Endodermal cell (in vitro differentiated cells): ENCODE results near the gene C3orf52. TPM values are rescaled to one million over a fixed set of nuclear protein-coding genes. Genes with fewer than 3 reads are reported as not detected.

ENCODE experiments used
- DNase-seq: peaks from one replicate; pipeline ENCODE4 v3.0.0-alpha.2; 2017
- H3K27ac ChIP-seq: 2 replicates; pipeline ENCODE4 v1.5.1; 2013; ENCODE audit warnings: mild to moderate bottlenecking, low read depth, low read length, moderate library complexity
- H3K27me3 ChIP-seq: 2 replicates; pipeline ENCODE4 v1.6.1; 2013; ENCODE audit warnings: mild to moderate bottlenecking, low read length, moderate library complexity; ENCODE audit not compliant: insufficient read depth, control insufficient read depth, poor library complexity, severe bottlenecking
- H3K36me3 ChIP-seq: 2 replicates; pipeline ENCODE4 v1.7.0; 2013; ENCODE audit warnings: mild to moderate bottlenecking, low read length, moderate library complexity; ENCODE audit not compliant: control insufficient read depth, insufficient read depth
- H3K4me1 ChIP-seq: one replicate; pipeline ENCODE4 v1.7.0; 2013; ENCODE audit warnings: low read length; ENCODE audit not compliant: control insufficient read depth, insufficient read depth
- H3K4me3 ChIP-seq: 2 replicates; pipeline ENCODE4 v1.5.1; 2013; ENCODE audit warnings: mild to moderate bottlenecking, low read length, moderate library complexity
- H3K9ac ChIP-seq: 2 replicates; pipeline ENCODE4 v1.6.1; 2013; ENCODE audit warnings: mild to moderate bottlenecking, low read length, moderate library complexity; ENCODE audit not compliant: poor library complexity, severe bottlenecking; ENCODE audit errors: extremely low read depth
- H3K9me3 ChIP-seq: 2 replicates; pipeline ENCODE4 v1.6.1; 2013; ENCODE audit warnings: mild to moderate bottlenecking, low read length, moderate library complexity; ENCODE audit not compliant: control insufficient read depth
- H3K27ac Mint-ChIP-seq: 2 replicates; pipeline ENCODE4 v1.8.0; 2020; ENCODE audit warnings: mixed read lengths
- H3K27me3 Mint-ChIP-seq: 2 replicates; pipeline ENCODE4 v1.8.0; 2021; ENCODE audit warnings: mild to moderate bottlenecking, mixed read lengths; ENCODE audit not compliant: insufficient read depth
- H3K36me3 Mint-ChIP-seq: 2 replicates; pipeline ENCODE4 v1.8.0; 2020; ENCODE audit warnings: low read depth, mixed read lengths
- H3K4me1 Mint-ChIP-seq: 2 replicates; pipeline ENCODE4 v1.8.0; 2020; ENCODE audit warnings: mixed read lengths
- H3K4me3 Mint-ChIP-seq: 2 replicates; pipeline ENCODE4 v1.8.0; 2020; ENCODE audit warnings: mild to moderate bottlenecking, moderate library complexity, mixed read lengths
- H3K9me3 Mint-ChIP-seq: 2 replicates; pipeline ENCODE4 v1.8.0; 2020; ENCODE audit warnings: mild to moderate bottlenecking, mixed read lengths
- WGBS, 2 experiments: methylation state at CpG; one replicate each; pipeline versions ENCODE4 v1.1.5 to v1.1.7; 2013; ENCODE audit warnings: missing lambda C conversion rate in 2 of 2, mixed read lengths in 1 of 2; ENCODE audit not compliant: insufficient coverage in 1 of 2, insufficient read length in 1 of 2; 5-methylcytosine and 5-hydroxymethylcytosine counted together
- total RNA-seq, 2 donors: library from RNA; stranded (reverse); fragmentation: NEBNext Ultra II Directional in 1 of 2; extraction: Animal tissue kit (Norgen Biotek cat#: 25700) in 1 of 2; gene quantifications; 2 replicates in 1 of 2; 3 replicates in 1 of 2; pipeline ENCODE4 v1.2.1, GENCODE V29; 2021
- TF ChIP-seq, protein P1 (sequence below): fragments of 200-600 bp; sonication (generic); conservative IDR thresholded peaks from 2 replicates; pipeline ENCODE4 v1.5.0; 2021; ENCODE audit warnings: antibody characterized with exemption, mild to moderate bottlenecking

The C3orf52 gene
- total RNA-seq, 2 donors from 2014 or later: 5.2 to 6.7 TPM

DNA sequence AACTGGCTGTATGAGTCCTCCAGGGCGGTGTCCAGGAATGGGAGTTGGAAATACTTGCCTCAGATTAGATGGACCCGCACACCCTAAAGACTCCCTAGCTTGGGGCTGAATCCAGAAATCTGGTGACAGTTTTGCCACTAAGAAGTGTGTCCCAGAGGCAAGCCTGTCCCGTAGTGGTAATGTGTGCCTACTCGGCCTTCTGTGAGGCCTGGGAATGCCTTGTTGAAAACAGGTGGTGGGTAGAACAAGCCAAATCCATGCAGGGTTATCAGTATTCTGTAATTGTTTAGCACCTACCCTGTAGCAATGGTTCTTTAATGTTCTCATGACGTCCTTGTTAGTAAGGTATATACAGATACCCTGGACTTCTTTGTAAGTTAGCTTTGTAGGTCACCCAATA lies 1.6 kb downstream of the C3orf52 start:
- TF ChIP-seq, protein P1, sequence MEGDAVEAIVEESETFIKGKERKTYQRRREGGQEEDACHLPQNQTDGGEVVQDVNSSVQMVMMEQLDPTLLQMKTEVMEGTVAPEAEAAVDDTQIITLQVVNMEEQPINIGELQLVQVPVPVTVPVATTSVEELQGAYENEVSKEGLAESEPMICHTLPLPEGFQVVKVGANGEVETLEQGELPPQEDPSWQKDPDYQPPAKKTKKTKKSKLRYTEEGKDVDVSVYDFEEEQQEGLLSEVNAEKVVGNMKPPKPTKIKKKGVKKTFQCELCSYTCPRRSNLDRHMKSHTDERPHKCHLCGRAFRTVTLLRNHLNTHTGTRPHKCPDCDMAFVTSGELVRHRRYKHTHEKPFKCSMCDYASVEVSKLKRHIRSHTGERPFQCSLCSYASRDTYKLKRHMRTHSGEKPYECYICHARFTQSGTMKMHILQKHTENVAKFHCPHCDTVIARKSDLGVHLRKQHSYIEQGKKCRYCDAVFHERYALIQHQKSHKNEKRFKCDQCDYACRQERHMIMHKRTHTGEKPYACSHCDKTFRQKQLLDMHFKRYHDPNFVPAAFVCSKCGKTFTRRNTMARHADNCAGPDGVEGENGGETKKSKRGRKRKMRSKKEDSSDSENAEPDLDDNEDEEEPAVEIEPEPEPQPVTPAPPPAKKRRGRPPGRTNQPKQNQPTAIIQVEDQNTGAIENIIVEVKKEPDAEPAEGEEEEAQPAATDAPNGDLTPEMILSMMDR: no peak
- Histone ChIP-seq H3K36me3 (no peaks in the 10 kb centered on the region), H3K27me3 (no peaks in the 10 kb centered on the region), H3K4me1 (peaks cover 7% of the 10 kb centered on the region), H3K9me3 (no peaks in the 10 kb centered on the region), H3K27ac (no peak overlapping the region), H3K4me3 (peak overlapping the region; percentile 86), H3K9ac (no peak overlapping the region)
- Mint-ChIP-seq H3K27ac (no peak overlapping the region), H3K4me3 (peak overlapping the region; percentile 72), H3K27me3 (peaks cover 25% of the 10 kb centered on the region), H3K9me3 (no peaks in the 10 kb centered on the region), H3K36me3 (no peaks in the 10 kb centered on the region), H3K4me1 (peaks cover 42% of the 10 kb centered on the region)
- 79 to 87% methylated on average over 5 of the region's 5 CpGs for WGBS, 2 experiments
- no peak for DNase-seq

DNA sequence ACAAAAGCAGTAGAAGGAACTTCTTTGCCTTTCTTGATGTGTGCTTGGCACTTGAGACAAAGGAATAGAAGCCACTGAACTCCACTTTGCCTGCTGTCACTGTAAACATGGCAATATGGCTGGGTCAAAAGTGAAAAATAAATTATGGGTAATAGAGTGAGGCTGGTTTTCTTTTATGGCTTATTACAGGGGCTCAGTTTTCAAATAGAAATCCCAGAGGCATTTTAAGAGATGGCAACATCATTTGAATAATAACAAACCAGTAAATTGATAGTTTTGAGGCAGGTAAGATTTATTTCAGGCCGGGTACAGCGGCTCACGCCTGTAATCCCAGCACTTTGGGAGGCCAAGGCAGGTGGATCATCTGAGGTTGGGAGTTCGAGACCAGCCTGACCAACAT lies 2.8 kb downstream of the C3orf52 start:
- Mint-ChIP-seq H3K27ac (no peak overlapping the region), H3K9me3 (no peaks in the 10 kb centered on the region), H3K4me1 (peaks cover 49% of the 10 kb centered on the region), H3K36me3 (no peaks in the 10 kb centered on the region), H3K4me3 (no peak overlapping the region), H3K27me3 (peaks cover 24% of the 10 kb centered on the region)
- Histone ChIP-seq H3K27ac (no peak overlapping the region), H3K9ac (no peak overlapping the region), H3K36me3 (no peaks in the 10 kb centered on the region), H3K4me1 (peaks cover 3% of the 10 kb centered on the region), H3K9me3 (no peaks in the 10 kb centered on the region), H3K27me3 (no peaks in the 10 kb centered on the region), H3K4me3 (no peak overlapping the region)
- TF ChIP-seq, protein P1: no peak
- DNase-seq: no peak
- WGBS, 2 experiments: 73 to 90% methylated on average over 2 to 4 of the region's 4 CpGs

DNA sequence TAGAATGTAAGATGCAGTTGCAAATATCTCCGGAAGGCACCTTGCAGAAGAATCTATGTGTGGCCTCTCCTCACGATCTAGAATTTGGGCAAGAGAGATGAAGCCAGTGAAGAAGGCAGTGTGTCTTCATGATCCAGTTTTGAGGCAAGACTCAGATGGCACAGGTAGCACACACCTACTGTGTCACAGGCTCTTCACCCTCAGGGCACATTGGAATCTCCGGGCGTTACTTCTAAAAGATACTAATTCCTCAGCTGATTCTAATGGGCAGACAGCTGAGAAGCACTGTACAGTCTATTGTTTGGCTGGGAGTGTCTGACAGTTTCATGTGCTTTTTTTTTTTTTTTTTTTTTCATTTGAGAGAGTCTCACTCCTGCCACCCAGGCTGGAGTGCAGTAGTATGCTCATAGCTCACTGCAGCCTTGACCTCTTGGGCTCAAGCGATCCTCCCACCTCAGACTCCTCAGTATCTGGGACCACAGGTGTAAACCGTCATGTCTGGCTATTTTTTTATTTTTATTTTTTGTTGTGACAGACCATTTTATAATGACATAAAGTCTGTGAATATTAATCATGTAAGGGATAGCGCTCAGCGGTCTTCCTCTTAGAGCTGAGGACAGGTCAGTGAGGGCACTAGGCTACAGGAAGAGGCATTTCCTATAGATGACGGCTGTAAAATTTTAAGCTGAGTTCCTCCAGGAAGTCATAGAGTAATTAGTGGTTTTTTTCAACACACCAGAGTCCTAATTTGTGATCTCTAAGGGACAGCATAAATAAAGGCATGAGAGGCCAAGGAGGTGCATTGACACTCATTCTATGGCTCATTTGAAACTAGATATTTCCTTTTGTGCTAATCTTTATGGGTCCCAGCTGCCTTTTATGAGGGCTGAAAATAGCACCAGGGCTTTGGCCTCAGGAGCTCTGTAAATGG lies 4.0 kb downstream of the C3orf52 start:
- Histone ChIP-seq H3K4me3 (no peak overlapping the region), H3K36me3 (no peaks in the 10 kb centered on the region), H3K9me3 (no peaks in the 10 kb centered on the region), H3K27ac (peak overlapping the region; percentile 6), H3K9ac (no peak overlapping the region), H3K27me3 (no peaks in the 10 kb centered on the region), H3K4me1 (peaks cover 3% of the 10 kb centered on the region)
- H3K27me3 Mint-ChIP-seq: peaks cover 16% of the 10 kb centered on the region
- no peak overlapping the region for H3K27ac Mint-ChIP-seq
- TF ChIP-seq, protein P1: no peak
- 94 to 95% methylated on average over 8 to 9 of the region's 9 CpGs for WGBS, 2 experiments
- H3K36me3 Mint-ChIP-seq: peaks cover under 1% of the 10 kb centered on the region
- H3K4me3 Mint-ChIP-seq: no peak overlapping the region
- H3K9me3 Mint-ChIP-seq: no peaks in the 10 kb centered on the region
- peaks cover 36% of the 10 kb centered on the region for H3K4me1 Mint-ChIP-seq
- no peak for DNase-seq
